Measurements from ENCODE around the gene DDAH2.

Gene DDAH2

GRCh38 chr6:31758281-31758680 is 29.2 kb upstream of the DDAH2 start:
- no peak for DNase-seq
- peaks cover 0 to 19% (median 0%) of the 10 kb centered on the region in 3 donors for H3K36me3 ChIP-seq
- TF ChIP-seq CTCF (IDR thresholded peaks at IDR 0.05): no peak
- H3K4me1 ChIP-seq: no peaks in the 10 kb centered on the region
- intact Hi-C loops (cut with DNase I; ENCODE audit: low total_unique reads): no loop called here
- no peak overlapping the region for H3K4me3 ChIP-seq
- H3K9me3 ChIP-seq: no peaks in the 10 kb centered on the region
- H3K27me3 ChIP-seq: no peaks in the 10 kb centered on the region
- no peak overlapping the region for H3K27ac ChIP-seq

- TF ChIP-seq CTCF (IDR thresholded peaks at IDR 0.05): no peak
- intact Hi-C loops (cut with DNase I; ENCODE audit: low total_unique reads): no loop called here
- Histone ChIP-seq H3K4me3 (no peak overlapping the region), H3K4me1 (no peaks in the 10 kb centered on the region), H3K9me3 (no peaks in the 10 kb centered on the region), H3K36me3 (no peaks in the 10 kb centered on the region), H3K27ac (no peak overlapping the region), H3K27me3 (no peaks in the 10 kb centered on the region)
- no peak for DNase-seq
These were observed 23.7 kb upstream of the DDAH2 start for GRCh38 chr6:31752739-31753319.

- no peak for TF ChIP-seq CTCF (IDR thresholded peaks at IDR 0.05)
- Histone ChIP-seq H3K36me3 (no peaks in the 10 kb centered on the region), H3K4me1 (no peaks in the 10 kb centered on the region), H3K4me3 (no peak overlapping the region), H3K9me3 (no peaks in the 10 kb centered on the region), H3K27ac (no peak overlapping the region), H3K27me3 (no peaks in the 10 kb centered on the region)
- intact Hi-C loops (cut with DNase I; ENCODE audit: low total_unique reads): no loop called here
- no peak for DNase-seq
These were observed 21.4 kb upstream of the DDAH2 start for GRCh38 chr6:31750411-31751022.

GRCh38 chr6:31749301-31750036 is 20.4 kb upstream of the DDAH2 start:
- Histone ChIP-seq H3K27ac (no peak overlapping the region), H3K9me3 (no peaks in the 10 kb centered on the region), H3K27me3 (no peaks in the 10 kb centered on the region), H3K4me3 (no peak overlapping the region), H3K36me3 (no peaks in the 10 kb centered on the region), H3K4me1 (no peaks in the 10 kb centered on the region)
- DNase-seq: no peak
- no peak for TF ChIP-seq CTCF (IDR thresholded peaks at IDR 0.05)
- intact Hi-C loops (cut with DNase I; ENCODE audit: low total_unique reads): no loop called here

- no peak overlapping the region for H3K4me3 ChIP-seq
- no peaks in the 10 kb centered on the region for H3K9me3 ChIP-seq
- no peak overlapping the region for H3K27ac ChIP-seq
- H3K36me3 ChIP-seq: no peaks in the 10 kb centered on the region
- intact Hi-C loops (cut with DNase I; ENCODE audit: low total_unique reads): loop anchor here (5.0 kb wide), 1 partner anchor 48 kb away; no protein-coding TSS in a partner anchor
- no peaks in the 10 kb centered on the region for H3K27me3 ChIP-seq
- no peak for DNase-seq
- no peak for TF ChIP-seq CTCF (IDR thresholded peaks at IDR 0.05)
- peaks cover 0 to 10% (median 7%) of the 10 kb centered on the region in 4 donors for H3K4me1 ChIP-seq
These were observed 15.3 kb upstream of the DDAH2 start for GRCh38 chr6:31744422-31744821.
